SKM-1 treated with dmso at 0.1 percent for 144 hours (cell line): Measurements from ENCODE around the gene TTC21A.

Source experiments
- DNase-seq: peaks from one replicate; lab custom pipeline; 2025; ENCODE audit not compliant: unreplicated experiment; lab: John Stamatoyannopoulos, UW

The TTC21A gene

GRCh38 chr3:39099242-39099641, 8.2 kb upstream of the TTC21A start:
- DNase-seq, result no peak

- no peak for DNase-seq
These were observed 7.6 kb upstream of the TTC21A start for GRCh38 chr3:39099738-39100499.

GRCh38 chr3:39100500-39100886, 7.0 kb upstream of the TTC21A start:
- no peak for DNase-seq

- DNase-seq, result peak; percentile 47
These were observed 6.3 kb upstream of the TTC21A start for GRCh38 chr3:39101022-39101689.

GRCh38 chr3:39102504-39103323, 4.8 kb upstream of the TTC21A start:
- DNase-seq, result no peak

- DNase-seq, result peak; percentile 10
These were observed 4.2 kb upstream of the TTC21A start for GRCh38 chr3:39103324-39103693.

- DNase-seq, result no peak
These were observed 3.5 kb upstream of the TTC21A start for GRCh38 chr3:39103791-39104552.

- no peak for DNase-seq
These were observed 2.4 kb upstream of the TTC21A start for GRCh38 chr3:39104961-39105686.

- no peak for DNase-seq
These were observed 1.8 kb upstream of the TTC21A start for GRCh38 chr3:39105687-39106063.

GRCh38 chr3:39106281-39106811, 1.1 kb upstream of the TTC21A start:
- no peak for DNase-seq

- no peak for DNase-seq
These were observed 561 bp upstream of the TTC21A start for GRCh38 chr3:39106851-39107387.

- peak; percentile 55 for DNase-seq
These were observed 775 bp downstream of the TTC21A start for GRCh38 chr3:39108200-39108710.

- no peak for DNase-seq
These were observed 1.6 kb downstream of the TTC21A start for GRCh38 chr3:39109086-39109485.

- no peak for DNase-seq
These were observed 2.7 kb downstream of the TTC21A start for GRCh38 chr3:39110041-39110639.

- no peak for DNase-seq
These were observed 4.6 kb downstream of the TTC21A start for GRCh38 chr3:39112113-39112512.

GRCh38 chr3:39112535-39112934, 5.1 kb downstream of the TTC21A start:
- no peak for DNase-seq

GRCh38 chr3:39113291-39113690, 5.8 kb downstream of the TTC21A start:
- DNase-seq, result no peak

- DNase-seq, result no peak
These were observed 7.0 kb downstream of the TTC21A start for GRCh38 chr3:39114456-39114855.

GRCh38 chr3:39115870-39116269, 8.4 kb downstream of the TTC21A start:
- no peak for DNase-seq
